HepG2 (cell line): ENCODE measurements around the gene CST4. TPM values are rescaled to one million over a fixed set of nuclear protein-coding genes. Genes with fewer than 3 reads are reported as not detected.
A peak's percentile ranks its signal among the peaks of the same experiment; 100 is the strongest.

Experiments
- ADNP ChIP-seq: sonication (generic); formaldehyde crosslinking; IDR thresholded peaks from 2 replicates; pipeline ENCODE4 v1.4.0; 2020; ENCODE audit warnings: missing genetic modification reagents
- EP300 ChIP-seq, 3 experiments: sonication (generic) in 1 of 3; formaldehyde crosslinking in 1 of 3; IDR thresholded peaks; 2 replicates each; pipeline versions ENCODE4 v1.5.1 to v1.6.1; 2011 to 2020; ENCODE audit warnings: low read depth in 2 of 3, low read length in 2 of 3, borderline replicate concordance in 1 of 3, improper control_type of control experiment in 1 of 3, mild to moderate bottlenecking in 1 of 3, missing genetic modification reagents in 1 of 3, moderate library complexity in 1 of 3
- HDAC2 ChIP-seq: sonication (generic); formaldehyde crosslinking; IDR thresholded peaks from 2 replicates; pipeline ENCODE4 v1.4.0; 2020; ENCODE audit warnings: missing genetic modification reagents
- ONECUT2 ChIP-seq: sonication (generic); formaldehyde crosslinking; IDR thresholded peaks from 2 replicates; pipeline ENCODE4 v1.4.0; 2020; ENCODE audit warnings: missing genetic modification reagents
- REXO4 ChIP-seq: sonication (generic); formaldehyde crosslinking; IDR thresholded peaks from 2 replicates; pipeline ENCODE4 v1.8.0; 2022; ENCODE audit warnings: missing genetic modification reagents, mild to moderate bottlenecking, borderline replicate concordance
- XRCC5 ChIP-seq: fragments of 200-400 bp; formaldehyde crosslinking; optimal IDR thresholded peaks from 2 replicates; pipeline ENCODE3; 2017; ENCODE audit warnings: mild to moderate bottlenecking, low read length
- ZNF230 ChIP-seq: sonication (generic); formaldehyde crosslinking; IDR thresholded peaks from 2 replicates; pipeline ENCODE4 v1.4.0; 2020; ENCODE audit warnings: mild to moderate bottlenecking, missing genetic modification reagents
- ZNF350 ChIP-seq: sonication (generic); formaldehyde crosslinking; IDR thresholded peaks from 2 replicates; pipeline ENCODE4 v1.4.0; 2020; ENCODE audit warnings: mild to moderate bottlenecking, low read depth, missing genetic modification reagents, borderline replicate concordance
- polyA plus RNA-seq, 8 experiments: library from polyadenylated mRNA; depleted of rRNA in 3 of 8; stranded (reverse) in 7 of 8; unstranded in 1 of 8; fragments of >200 nt; fragmentation: Illumina TruSeq in 4 of 8; extraction: Trizol in 4 of 8; gene quantifications; 2 replicates each; pipeline versions ENCODE4 v1.2.1 to v1.2.3, GENCODE V29; 2011 to 2016; ENCODE audit warnings: low read depth in 4 of 8, missing spikeins in 1 of 8, mixed read lengths in 1 of 8; ENCODE audit not compliant: insufficient read depth in 1 of 8
- total RNA-seq, 5 experiments: library from RNA; depleted of rRNA; stranded (reverse); fragments of >200 nt; fragmentation: Illumina TruSeq; extraction: Trizol; gene quantifications; 2 replicates each; pipeline ENCODE4 v1.2.3, GENCODE V29; 2016; ENCODE audit warnings: low read depth in 1 of 5
- TF ChIP-seq, protein P1 (sequence below): IDR thresholded peaks from 2 replicates; pipeline ENCODE4 v1.4.0; 2020; ENCODE audit warnings: mild to moderate bottlenecking, missing genetic modification reagents
- TF ChIP-seq, protein P2 (sequence below): sonication (generic); formaldehyde crosslinking; IDR thresholded peaks from 2 replicates; pipeline ENCODE4 v1.4.0; 2020; ENCODE audit warnings: mild to moderate bottlenecking, missing genetic modification reagents
- TF ChIP-seq, protein P3 (sequence below): sonication (generic); formaldehyde crosslinking; IDR thresholded peaks from 2 replicates; pipeline ENCODE4 v1.5.1; 2020; ENCODE audit warnings: mild to moderate bottlenecking, missing genetic modification reagents, borderline replicate concordance
- TF ChIP-seq, protein P4 (sequence below): IDR thresholded peaks from 2 replicates; pipeline ENCODE4 v1.6.1; 2012; ENCODE audit warnings: low read depth, low read length, improper control_type of control experiment
- TF ChIP-seq, protein P5 (sequence below): sonication (generic); IDR thresholded peaks from 2 replicates; pipeline ENCODE4 v1.6.1; 2016; ENCODE audit warnings: low read depth, borderline replicate concordance
- TF ChIP-seq, protein P6 (sequence below): sonication (generic); formaldehyde crosslinking; IDR thresholded peaks from 2 replicates; pipeline ENCODE4 v1.5.1; 2020; ENCODE audit warnings: mild to moderate bottlenecking, moderate library complexity, missing genetic modification reagents

Gene CST4
- total and polyA plus RNA-seq, 2 of the 13 experiments (the other 11 are each of a cell fraction or from before 2014, with no cell fraction given): not detected

DNA sequence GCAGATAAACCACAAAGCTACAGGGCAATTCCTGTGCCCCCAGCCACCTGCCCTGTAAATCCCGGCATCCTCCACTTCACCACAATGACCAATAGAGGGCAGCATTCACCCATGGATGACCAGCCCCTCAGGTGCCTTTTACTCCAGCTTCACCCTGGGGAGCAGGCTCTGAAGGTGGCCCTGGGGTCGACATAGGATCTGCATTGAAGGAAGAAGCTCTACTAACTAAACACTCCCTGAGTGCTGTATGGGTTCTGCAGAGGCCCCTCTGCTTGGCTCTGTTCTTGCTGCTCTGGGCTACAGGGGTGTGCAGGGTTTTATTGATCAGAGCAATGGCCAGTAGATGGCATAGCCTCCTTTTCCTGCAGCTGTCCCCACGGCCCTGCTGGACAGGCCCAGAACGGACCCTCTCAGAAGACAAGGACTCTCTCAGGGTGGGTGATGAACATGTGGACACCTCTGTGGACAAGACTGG is 20.3 kb downstream of the CST4 start (continued):
- TF ChIP-seq, protein P1, sequence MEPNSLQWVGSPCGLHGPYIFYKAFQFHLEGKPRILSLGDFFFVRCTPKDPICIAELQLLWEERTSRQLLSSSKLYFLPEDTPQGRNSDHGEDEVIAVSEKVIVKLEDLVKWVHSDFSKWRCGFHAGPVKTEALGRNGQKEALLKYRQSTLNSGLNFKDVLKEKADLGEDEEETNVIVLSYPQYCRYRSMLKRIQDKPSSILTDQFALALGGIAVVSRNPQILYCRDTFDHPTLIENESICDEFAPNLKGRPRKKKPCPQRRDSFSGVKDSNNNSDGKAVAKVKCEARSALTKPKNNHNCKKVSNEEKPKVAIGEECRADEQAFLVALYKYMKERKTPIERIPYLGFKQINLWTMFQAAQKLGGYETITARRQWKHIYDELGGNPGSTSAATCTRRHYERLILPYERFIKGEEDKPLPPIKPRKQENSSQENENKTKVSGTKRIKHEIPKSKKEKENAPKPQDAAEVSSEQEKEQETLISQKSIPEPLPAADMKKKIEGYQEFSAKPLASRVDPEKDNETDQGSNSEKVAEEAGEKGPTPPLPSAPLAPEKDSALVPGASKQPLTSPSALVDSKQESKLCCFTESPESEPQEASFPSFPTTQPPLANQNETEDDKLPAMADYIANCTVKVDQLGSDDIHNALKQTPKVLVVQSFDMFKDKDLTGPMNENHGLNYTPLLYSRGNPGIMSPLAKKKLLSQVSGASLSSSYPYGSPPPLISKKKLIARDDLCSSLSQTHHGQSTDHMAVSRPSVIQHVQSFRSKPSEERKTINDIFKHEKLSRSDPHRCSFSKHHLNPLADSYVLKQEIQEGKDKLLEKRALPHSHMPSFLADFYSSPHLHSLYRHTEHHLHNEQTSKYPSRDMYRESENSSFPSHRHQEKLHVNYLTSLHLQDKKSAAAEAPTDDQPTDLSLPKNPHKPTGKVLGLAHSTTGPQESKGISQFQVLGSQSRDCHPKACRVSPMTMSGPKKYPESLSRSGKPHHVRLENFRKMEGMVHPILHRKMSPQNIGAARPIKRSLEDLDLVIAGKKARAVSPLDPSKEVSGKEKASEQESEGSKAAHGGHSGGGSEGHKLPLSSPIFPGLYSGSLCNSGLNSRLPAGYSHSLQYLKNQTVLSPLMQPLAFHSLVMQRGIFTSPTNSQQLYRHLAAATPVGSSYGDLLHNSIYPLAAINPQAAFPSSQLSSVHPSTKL (CRISPR knock-in tag): peak; percentile 50
- TF ChIP-seq XRCC5 (peak; percentile 76), ZNF230 (CRISPR knock-in tag) (peak; percentile 100), EP300 (IDR thresholded peaks at IDR 0.05; ENCODE audit: low read depth in 2 of 2, low read length in 2 of 2) (no peak), EP300 (CRISPR knock-in tag; IDR thresholded peaks at IDR 0.05; ENCODE audit: borderline replicate concordance) (0 out of 2 replicates have a peak, but pooled peaks have one; percentile 12), ONECUT2 (CRISPR knock-in tag) (peak; percentile 80), ZNF350 (CRISPR knock-in tag) (peak; percentile 15; the same call in 1 of the 2 replicates), REXO4 (CRISPR knock-in tag) (no peak), ADNP (CRISPR knock-in tag) (no peak), HDAC2 (no peak)
- TF ChIP-seq, protein P2, sequence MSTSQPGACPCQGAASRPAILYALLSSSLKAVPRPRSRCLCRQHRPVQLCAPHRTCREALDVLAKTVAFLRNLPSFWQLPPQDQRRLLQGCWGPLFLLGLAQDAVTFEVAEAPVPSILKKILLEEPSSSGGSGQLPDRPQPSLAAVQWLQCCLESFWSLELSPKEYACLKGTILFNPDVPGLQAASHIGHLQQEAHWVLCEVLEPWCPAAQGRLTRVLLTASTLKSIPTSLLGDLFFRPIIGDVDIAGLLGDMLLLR: 0 out of 2 replicates have a peak, but pooled peaks have one; percentile 39
- TF ChIP-seq, protein P3, sequence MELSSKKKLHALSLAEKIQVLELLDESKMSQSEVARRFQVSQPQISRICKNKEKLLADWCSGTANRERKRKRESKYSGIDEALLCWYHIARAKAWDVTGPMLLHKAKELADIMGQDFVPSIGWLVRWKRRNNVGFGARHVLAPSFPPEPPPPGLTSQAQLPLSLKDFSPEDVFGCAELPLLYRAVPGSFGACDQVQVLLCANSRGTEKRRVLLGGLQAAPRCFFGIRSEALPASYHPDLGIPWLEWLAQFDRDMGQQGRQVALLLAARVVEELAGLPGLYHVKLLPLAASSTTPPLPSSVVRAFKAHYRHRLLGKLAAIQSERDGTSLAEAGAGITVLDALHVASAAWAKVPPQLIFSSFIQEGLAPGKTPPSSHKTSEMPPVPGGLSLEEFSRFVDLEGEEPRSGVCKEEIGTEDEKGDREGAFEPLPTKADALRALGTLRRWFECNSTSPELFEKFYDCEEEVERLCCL (CRISPR knock-in tag): no peak
- TF ChIP-seq, protein P4, sequence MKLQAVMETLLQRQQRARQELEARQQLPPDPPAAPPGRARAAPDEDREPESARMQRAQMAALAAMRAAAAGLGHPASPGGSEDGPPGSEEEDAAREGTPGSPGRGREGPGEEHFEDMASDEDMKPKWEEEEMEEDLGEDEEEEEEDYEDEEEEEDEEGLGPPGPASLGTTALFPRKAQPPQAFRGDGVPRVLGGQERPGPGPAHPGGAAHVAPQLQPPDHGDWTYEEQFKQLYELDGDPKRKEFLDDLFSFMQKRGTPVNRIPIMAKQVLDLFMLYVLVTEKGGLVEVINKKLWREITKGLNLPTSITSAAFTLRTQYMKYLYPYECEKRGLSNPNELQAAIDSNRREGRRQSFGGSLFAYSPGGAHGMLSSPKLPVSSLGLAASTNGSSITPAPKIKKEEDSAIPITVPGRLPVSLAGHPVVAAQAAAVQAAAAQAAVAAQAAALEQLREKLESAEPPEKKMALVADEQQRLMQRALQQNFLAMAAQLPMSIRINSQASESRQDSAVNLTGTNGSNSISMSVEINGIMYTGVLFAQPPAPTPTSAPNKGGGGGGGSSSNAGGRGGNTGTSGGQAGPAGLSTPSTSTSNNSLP: 0 out of 2 replicates have a peak, but pooled peaks have one; percentile 9
- TF ChIP-seq, protein P5, sequence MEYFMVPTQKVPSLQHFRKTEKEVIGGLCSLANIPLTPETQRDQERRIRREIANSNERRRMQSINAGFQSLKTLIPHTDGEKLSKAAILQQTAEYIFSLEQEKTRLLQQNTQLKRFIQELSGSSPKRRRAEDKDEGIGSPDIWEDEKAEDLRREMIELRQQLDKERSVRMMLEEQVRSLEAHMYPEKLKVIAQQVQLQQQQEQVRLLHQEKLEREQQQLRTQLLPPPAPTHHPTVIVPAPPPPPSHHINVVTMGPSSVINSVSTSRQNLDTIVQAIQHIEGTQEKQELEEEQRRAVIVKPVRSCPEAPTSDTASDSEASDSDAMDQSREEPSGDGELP: 0 out of 2 replicates have a peak, but pooled peaks have one; percentile 14
- TF ChIP-seq, protein P6, sequence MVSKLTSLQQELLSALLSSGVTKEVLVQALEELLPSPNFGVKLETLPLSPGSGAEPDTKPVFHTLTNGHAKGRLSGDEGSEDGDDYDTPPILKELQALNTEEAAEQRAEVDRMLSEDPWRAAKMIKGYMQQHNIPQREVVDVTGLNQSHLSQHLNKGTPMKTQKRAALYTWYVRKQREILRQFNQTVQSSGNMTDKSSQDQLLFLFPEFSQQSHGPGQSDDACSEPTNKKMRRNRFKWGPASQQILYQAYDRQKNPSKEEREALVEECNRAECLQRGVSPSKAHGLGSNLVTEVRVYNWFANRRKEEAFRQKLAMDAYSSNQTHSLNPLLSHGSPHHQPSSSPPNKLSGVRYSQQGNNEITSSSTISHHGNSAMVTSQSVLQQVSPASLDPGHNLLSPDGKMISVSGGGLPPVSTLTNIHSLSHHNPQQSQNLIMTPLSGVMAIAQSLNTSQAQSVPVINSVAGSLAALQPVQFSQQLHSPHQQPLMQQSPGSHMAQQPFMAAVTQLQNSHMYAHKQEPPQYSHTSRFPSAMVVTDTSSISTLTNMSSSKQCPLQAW (CRISPR knock-in tag): peak; percentile 44; the same call in 1 of the 2 replicates
